Measurements from ENCODE around the gene FRMD4A. TPM values are rescaled to one million over a fixed set of nuclear protein-coding genes. Genes with fewer than 3 reads are reported as not detected.

The FRMD4A gene
- total RNA-seq, 2 experiments from 2014 or later, result 0.17 TPM; not detected in 1

DNA sequence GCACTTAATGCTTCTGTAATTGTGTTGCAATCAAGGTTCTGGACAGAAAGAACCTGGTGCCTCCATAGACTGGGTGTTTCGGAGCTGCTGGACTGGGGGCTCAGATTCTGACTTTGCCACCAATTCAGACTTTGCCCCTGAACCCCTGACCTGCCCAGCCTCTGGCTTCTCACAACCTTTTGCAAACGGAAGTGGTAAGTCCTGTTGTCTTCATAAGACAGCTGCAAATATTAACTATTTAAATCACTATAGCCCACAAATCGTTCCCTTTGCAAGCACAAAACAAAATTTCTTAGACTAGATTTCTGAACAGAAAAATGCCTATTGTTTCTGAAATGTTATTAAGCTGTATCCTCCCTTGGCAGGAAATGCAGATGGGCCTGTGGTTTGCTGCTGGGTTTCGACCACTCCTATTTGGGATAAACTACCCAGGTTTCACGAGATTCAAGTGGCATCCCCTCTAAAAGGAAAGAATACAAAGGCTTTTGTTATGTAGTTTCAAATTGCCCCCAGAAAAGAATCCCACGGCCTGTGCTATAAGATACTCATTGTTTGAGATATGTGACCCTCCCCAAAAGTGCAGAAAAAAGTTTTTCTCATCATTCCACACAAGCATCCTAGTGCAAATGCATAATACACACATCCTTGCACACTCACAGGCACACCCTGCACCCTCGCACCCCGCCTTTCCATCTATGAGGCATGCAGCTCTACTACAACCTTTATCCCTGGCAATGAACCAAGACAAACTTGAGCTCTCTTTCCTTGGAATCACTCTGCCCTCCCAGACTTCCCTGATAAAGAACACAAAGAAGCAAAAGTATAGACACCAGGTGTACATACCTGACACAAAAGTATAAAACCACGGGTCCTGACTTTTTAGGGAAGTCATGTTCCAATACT is 534.8 kb downstream of the FRMD4A start:
- BruUV-seq (replicated peaks), result no TSS peak
- DNase-seq (ENCODE audit: low spot score), result peak; percentile 54
- ChIA-PET CTCF (ENCODE audit: unreplicated experiment) (interaction anchor here (1.0 kb wide), 1 partner anchor 9 kb away, joined by 3 read pairs; no protein-coding TSS in a partner anchor), POLR2A (interaction anchor here (0.6 to 1.6 kb wide), 6 partner anchors 9 to 1093 kb away, joined by 3 to 6 read pairs (median 4); no protein-coding TSS in a partner anchor)
- peaks cover 25% of the 10 kb centered on the region for H3K4me1 ChIP-seq (ENCODE audit: insufficient read depth, low read length, poor library complexity, severe bottlenecking)
- H3K79me2 ChIP-seq (ENCODE audit: insufficient read depth, low read depth, low read length), result no peaks in the 10 kb centered on the region
- H3K9me3 ChIP-seq (ENCODE audit: low read length), result no peaks in the 10 kb centered on the region
- no peaks in the 10 kb centered on the region for H3K9me2 ChIP-seq (ENCODE audit: insufficient read depth, low read length)
- H3K4me3 ChIP-seq (ENCODE audit: low read depth, low read length, poor library complexity, severe bottlenecking), result peak overlapping the region; percentile 15
- TF ChIP-seq, protein P1, sequence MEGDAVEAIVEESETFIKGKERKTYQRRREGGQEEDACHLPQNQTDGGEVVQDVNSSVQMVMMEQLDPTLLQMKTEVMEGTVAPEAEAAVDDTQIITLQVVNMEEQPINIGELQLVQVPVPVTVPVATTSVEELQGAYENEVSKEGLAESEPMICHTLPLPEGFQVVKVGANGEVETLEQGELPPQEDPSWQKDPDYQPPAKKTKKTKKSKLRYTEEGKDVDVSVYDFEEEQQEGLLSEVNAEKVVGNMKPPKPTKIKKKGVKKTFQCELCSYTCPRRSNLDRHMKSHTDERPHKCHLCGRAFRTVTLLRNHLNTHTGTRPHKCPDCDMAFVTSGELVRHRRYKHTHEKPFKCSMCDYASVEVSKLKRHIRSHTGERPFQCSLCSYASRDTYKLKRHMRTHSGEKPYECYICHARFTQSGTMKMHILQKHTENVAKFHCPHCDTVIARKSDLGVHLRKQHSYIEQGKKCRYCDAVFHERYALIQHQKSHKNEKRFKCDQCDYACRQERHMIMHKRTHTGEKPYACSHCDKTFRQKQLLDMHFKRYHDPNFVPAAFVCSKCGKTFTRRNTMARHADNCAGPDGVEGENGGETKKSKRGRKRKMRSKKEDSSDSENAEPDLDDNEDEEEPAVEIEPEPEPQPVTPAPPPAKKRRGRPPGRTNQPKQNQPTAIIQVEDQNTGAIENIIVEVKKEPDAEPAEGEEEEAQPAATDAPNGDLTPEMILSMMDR (conservative IDR thresholded peaks at IDR 0.05; ENCODE audit: low read length), result no peak
- no peak for TF ChIP-seq EZH2phosphoT487 (IDR thresholded peaks at IDR 0.05; ENCODE audit: borderline replicate concordance, low read depth, low read length)
- intact Hi-C loops (cut with micrococcal nuclease; ENCODE audit: unreplicated experiment), result no loop called here
- peak overlapping the region; percentile 56 for H3K4me2 ChIP-seq (ENCODE audit: low read length)
- peak overlapping the region; percentile 36 for H3K27ac ChIP-seq (ENCODE audit: low read depth, low read length, poor library complexity, severe bottlenecking)
- H3K36me3 ChIP-seq (ENCODE audit: insufficient read depth, low read length), result no peaks in the 10 kb centered on the region
- H2AFZ ChIP-seq (ENCODE audit: low read length), result peak overlapping the region; percentile 70
- H4K20me1 ChIP-seq (ENCODE audit: insufficient read depth, low read length), result no peaks in the 10 kb centered on the region

DNA sequence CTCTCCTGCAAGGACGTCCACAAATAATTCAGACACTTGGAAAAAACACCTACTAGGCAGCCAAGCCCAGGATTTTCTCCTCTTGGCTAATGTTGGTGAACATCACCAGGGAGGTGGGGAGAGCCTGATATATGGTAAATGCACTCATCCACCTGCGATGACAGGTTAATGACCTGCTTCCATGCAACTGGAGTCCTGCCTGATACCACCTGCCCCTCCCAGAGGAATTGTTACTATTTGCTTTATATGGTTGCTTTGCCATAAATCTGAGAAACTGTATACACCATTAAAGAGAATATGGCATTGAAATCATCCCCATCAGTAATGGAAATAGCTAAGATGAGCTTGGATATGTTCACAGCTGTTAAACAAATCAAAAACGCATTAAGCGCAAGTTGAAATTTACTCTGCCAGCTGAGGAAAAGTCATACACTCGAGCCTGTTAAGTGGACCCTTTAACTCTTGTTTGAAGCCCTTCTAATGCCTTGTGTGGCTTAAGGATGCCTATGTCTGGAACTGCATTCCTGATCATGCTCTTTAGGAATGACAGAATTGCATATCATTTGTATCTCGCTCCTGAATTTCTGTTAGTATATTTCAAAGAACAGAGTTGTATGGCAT is 535.6 kb downstream of the FRMD4A start:
- CTCF ChIA-PET (ENCODE audit: unreplicated experiment), result no interaction called here
- H3K9me2 ChIP-seq (ENCODE audit: insufficient read depth, low read length), result no peaks in the 10 kb centered on the region
- H3K79me2 ChIP-seq (ENCODE audit: insufficient read depth, low read depth, low read length), result no peaks in the 10 kb centered on the region
- peak overlapping the region; percentile 36 for H3K27ac ChIP-seq (ENCODE audit: low read depth, low read length, poor library complexity, severe bottlenecking)
- TF ChIP-seq, protein P1 (conservative IDR thresholded peaks at IDR 0.05; ENCODE audit: low read length), result no peak
- TF ChIP-seq EZH2phosphoT487 (IDR thresholded peaks at IDR 0.05; ENCODE audit: borderline replicate concordance, low read depth, low read length), result no peak
- H3K4me2 ChIP-seq (ENCODE audit: low read length), result peak overlapping the region; percentile 56; the same call in 1 of the 2 replicates
- H3K4me1 ChIP-seq (ENCODE audit: insufficient read depth, low read length, poor library complexity, severe bottlenecking), result peaks cover 25% of the 10 kb centered on the region
- no TSS peak for BruUV-seq (replicated peaks)
- POLR2A ChIA-PET, result interaction anchor here (0.6 to 1.6 kb wide), 4 partner anchors 8 to 78 kb away, joined by 3 to 5 read pairs (median 3); no protein-coding TSS in a partner anchor
- H3K4me3 ChIP-seq (ENCODE audit: low read depth, low read length, poor library complexity, severe bottlenecking), result no peak overlapping the region
- DNase-seq (ENCODE audit: low spot score), result no peak
- H2AFZ ChIP-seq (ENCODE audit: low read length), result peak overlapping the region; percentile 70; the same call in 1 of the 2 replicates
- H3K36me3 ChIP-seq (ENCODE audit: insufficient read depth, low read length), result no peaks in the 10 kb centered on the region
- intact Hi-C loops (cut with micrococcal nuclease; ENCODE audit: unreplicated experiment), result no loop called here
- H3K9me3 ChIP-seq (ENCODE audit: low read length), result no peaks in the 10 kb centered on the region
- H4K20me1 ChIP-seq (ENCODE audit: insufficient read depth, low read length), result no peaks in the 10 kb centered on the region
